Measurements from ENCODE around the gene UBE2D1.

DNA sequence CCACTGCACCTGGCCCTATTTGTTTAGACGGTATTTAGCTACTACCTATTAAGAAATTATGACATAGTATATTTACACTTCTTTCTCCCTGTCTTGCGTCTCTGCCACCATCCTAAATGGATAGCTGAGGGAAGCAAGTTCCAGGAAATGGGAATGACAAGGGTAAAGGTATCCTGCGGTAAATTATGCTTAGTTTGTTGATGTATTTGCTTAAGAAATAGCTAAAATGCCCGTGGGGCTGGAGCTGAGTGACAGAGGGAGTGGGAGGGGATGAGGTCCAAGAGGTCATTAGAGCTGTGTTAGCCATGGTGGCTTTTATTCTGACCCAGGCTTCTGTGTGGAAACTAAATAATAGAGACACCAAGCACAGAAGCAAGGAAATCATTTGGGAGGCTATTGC is 29.0 kb upstream of the UBE2D1 start:
- no peak for TF ChIP-seq EP300 (IDR thresholded peaks at IDR 0.05; ENCODE audit: low read depth)
- no peak for TF ChIP-seq POLR2A (IDR thresholded peaks at IDR 0.05)

Measured in transverse colon (tissue), 1 donor.